ENCODE data around the gene PRDM2. TPM values are rescaled to one million over a fixed set of nuclear protein-coding genes. Genes with fewer than 3 reads are reported as not detected.

The PRDM2 gene
- total RNA-seq, 1 experiment from 2014 or later, result 64.2 TPM

DNA sequence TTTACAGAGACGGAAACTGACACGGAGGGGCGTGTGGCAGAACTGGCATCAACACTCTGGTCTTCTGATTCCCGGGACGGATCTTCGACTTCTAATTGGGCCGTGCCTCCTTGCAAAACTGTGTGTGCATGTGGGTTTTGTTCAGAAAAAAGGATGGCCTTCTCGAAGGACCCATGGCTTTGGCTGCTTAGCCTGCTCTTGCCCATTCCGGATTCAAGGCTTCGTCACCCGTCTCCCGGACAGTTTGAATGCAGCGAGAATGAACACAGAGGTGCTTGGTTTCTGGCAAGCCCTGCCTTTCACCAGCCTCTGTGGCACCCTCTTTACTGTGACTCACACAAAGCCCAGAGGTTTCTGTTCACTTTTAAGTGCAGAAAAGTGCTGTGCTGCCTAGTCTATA is 120.1 kb downstream of the PRDM2 start:
- ChIA-PET POLR2A (ENCODE audit: low non-redundant PET) (no interaction called here), CTCF (no interaction called here)
- no peaks in the 10 kb centered on the region for H3K36me3 ChIP-seq (ENCODE audit: insufficient read depth, low read length, poor library complexity, severe bottlenecking)
- no peaks in the 10 kb centered on the region for H3K9me3 ChIP-seq (ENCODE audit: low read depth, low read length, poor library complexity, severe bottlenecking)
- no TSS peak for BruUV-seq (replicated peaks)
- intact Hi-C loops (cut with micrococcal nuclease; ENCODE audit: unreplicated experiment), result no loop called here
- no peaks in the 10 kb centered on the region for H3K27me3 ChIP-seq (replicated peaks; ENCODE audit: insufficient read depth, low read depth, low read length, poor library complexity)
- TF ChIP-seq EZH2 (IDR thresholded peaks at IDR 0.05; ENCODE audit: borderline replicate concordance, low read depth, low read length, poor library complexity, severe bottlenecking), result no peak
- TF ChIP-seq, protein P1, sequence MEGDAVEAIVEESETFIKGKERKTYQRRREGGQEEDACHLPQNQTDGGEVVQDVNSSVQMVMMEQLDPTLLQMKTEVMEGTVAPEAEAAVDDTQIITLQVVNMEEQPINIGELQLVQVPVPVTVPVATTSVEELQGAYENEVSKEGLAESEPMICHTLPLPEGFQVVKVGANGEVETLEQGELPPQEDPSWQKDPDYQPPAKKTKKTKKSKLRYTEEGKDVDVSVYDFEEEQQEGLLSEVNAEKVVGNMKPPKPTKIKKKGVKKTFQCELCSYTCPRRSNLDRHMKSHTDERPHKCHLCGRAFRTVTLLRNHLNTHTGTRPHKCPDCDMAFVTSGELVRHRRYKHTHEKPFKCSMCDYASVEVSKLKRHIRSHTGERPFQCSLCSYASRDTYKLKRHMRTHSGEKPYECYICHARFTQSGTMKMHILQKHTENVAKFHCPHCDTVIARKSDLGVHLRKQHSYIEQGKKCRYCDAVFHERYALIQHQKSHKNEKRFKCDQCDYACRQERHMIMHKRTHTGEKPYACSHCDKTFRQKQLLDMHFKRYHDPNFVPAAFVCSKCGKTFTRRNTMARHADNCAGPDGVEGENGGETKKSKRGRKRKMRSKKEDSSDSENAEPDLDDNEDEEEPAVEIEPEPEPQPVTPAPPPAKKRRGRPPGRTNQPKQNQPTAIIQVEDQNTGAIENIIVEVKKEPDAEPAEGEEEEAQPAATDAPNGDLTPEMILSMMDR (conservative IDR thresholded peaks at IDR 0.05; ENCODE audit: low read depth, low read length), result no peak
- DNase-seq (ENCODE audit: low spot score), result no peak
- no peak overlapping the region for H3K27ac ChIP-seq (ENCODE audit: low read depth, low read length, poor library complexity, severe bottlenecking)
- H3K4me3 ChIP-seq (ENCODE audit: low read depth, low read length, poor library complexity, severe bottlenecking), result no peak overlapping the region
- no peaks in the 10 kb centered on the region for H3K4me1 ChIP-seq (ENCODE audit: insufficient read depth, low read length, poor library complexity, severe bottlenecking)

DNA sequence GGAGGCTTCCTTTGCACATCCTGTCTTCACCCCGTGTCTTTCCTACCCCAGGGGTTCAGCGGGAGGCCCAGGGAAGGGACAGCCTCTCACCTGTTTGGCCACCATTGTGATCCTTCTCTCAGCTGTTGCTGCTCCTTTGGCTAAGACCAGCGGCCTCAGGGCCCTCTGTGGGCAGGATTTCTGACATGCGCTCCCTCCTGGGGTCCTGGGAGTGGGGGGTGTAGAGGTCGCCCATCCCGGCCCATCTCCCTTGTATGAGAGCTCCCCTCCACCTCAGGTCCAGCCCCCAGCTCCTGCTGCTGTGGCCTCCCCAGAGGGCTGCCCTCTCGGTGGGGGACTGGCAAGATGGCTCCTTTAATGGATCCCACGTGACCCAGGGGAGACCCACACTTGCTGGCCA is 120.5 kb downstream of the PRDM2 start:
- intact Hi-C loops (cut with micrococcal nuclease; ENCODE audit: unreplicated experiment), result no loop called here

DNA sequence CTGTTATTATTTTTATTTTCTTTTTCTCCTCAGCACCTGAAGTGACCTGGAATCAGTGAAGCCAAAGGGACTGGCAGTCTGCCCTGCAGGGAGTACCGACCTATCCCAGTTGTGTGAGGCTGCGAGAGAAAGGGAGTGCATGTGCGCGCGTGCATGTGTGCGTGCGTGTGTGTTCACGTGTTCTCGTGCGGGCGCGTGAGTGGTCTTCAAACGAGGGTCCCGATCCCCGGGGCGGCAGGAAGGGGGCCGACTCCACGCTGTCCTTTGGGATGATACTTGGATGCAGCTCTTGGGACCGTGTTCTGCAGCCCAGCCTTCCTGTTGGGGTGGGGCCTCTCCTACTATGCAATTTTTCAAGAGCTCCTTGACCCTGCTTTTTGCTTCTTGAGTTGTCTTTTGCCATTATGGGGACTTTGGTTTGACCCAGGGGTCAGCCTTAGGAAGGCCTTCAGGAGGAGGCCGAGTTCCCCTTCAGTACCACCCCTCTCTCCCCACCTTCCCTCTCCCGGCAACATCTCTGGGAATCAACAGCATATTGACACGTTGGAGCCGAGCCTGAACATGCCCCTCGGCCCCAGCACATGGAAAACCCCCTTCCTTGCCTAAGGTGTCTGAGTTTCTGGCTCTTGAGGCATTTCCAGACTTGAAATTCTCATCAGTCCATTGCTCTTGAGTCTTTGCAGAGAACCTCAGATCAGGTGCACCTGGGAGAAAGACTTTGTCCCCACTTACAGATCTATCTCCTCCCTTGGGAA is 123.3 kb downstream of the PRDM2 start:
- intact Hi-C loops (cut with micrococcal nuclease; ENCODE audit: unreplicated experiment), result no loop called here
- no TSS peak for BruUV-seq (replicated peaks)
- Histone ChIP-seq H3K27ac (ENCODE audit: low read depth, low read length, poor library complexity, severe bottlenecking) (no peak overlapping the region), H3K27me3 (replicated peaks; ENCODE audit: insufficient read depth, low read depth, low read length, poor library complexity) (no peaks in the 10 kb centered on the region), H3K4me1 (ENCODE audit: insufficient read depth, low read length, poor library complexity, severe bottlenecking) (no peaks in the 10 kb centered on the region), H3K9me3 (ENCODE audit: low read depth, low read length, poor library complexity, severe bottlenecking) (no peaks in the 10 kb centered on the region), H3K36me3 (ENCODE audit: insufficient read depth, low read length, poor library complexity, severe bottlenecking) (no peaks in the 10 kb centered on the region), H3K4me3 (ENCODE audit: low read depth, low read length, poor library complexity, severe bottlenecking) (no peak overlapping the region)
- DNase-seq (ENCODE audit: low spot score), result no peak
- ChIA-PET POLR2A (ENCODE audit: low non-redundant PET) (no interaction called here), CTCF (no interaction called here)
- TF ChIP-seq, protein P1 (conservative IDR thresholded peaks at IDR 0.05; ENCODE audit: low read depth, low read length), result no peak
- no peak for TF ChIP-seq EZH2 (IDR thresholded peaks at IDR 0.05; ENCODE audit: borderline replicate concordance, low read depth, low read length, poor library complexity, severe bottlenecking)

More for the DNA sequence above, 120.5 kb downstream of the PRDM2 start:
- ChIA-PET POLR2A (ENCODE audit: low non-redundant PET) (no interaction called here), CTCF (no interaction called here)
- no peak overlapping the region for H3K4me3 ChIP-seq (ENCODE audit: low read depth, low read length, poor library complexity, severe bottlenecking)
- no peaks in the 10 kb centered on the region for H3K36me3 ChIP-seq (ENCODE audit: insufficient read depth, low read length, poor library complexity, severe bottlenecking)
- H3K27me3 ChIP-seq (replicated peaks; ENCODE audit: insufficient read depth, low read depth, low read length, poor library complexity), result no peaks in the 10 kb centered on the region
- BruUV-seq (replicated peaks), result no TSS peak
- H3K27ac ChIP-seq (ENCODE audit: low read depth, low read length, poor library complexity, severe bottlenecking), result no peak overlapping the region
- no peak for TF ChIP-seq EZH2 (IDR thresholded peaks at IDR 0.05; ENCODE audit: borderline replicate concordance, low read depth, low read length, poor library complexity, severe bottlenecking)
- TF ChIP-seq, protein P1 (conservative IDR thresholded peaks at IDR 0.05; ENCODE audit: low read depth, low read length), result no peak
- H3K9me3 ChIP-seq (ENCODE audit: low read depth, low read length, poor library complexity, severe bottlenecking), result no peaks in the 10 kb centered on the region
- DNase-seq (ENCODE audit: low spot score), result no peak
- no peaks in the 10 kb centered on the region for H3K4me1 ChIP-seq (ENCODE audit: insufficient read depth, low read length, poor library complexity, severe bottlenecking)
